Glutamatergic neuron (in vitro differentiated cells): ENCODE results near the gene DDX51. TPM values are rescaled to one million over a fixed set of nuclear protein-coding genes. Genes with fewer than 3 reads are reported as not detected.

Source experiments
- DNase-seq: peaks from one replicate; pipeline ENCODE4 v3.0.0; 2022
- H3K27ac Mint-ChIP-seq: one replicate; pipeline ENCODE4 v1.8.0; 2020; ENCODE audit warnings: mild to moderate bottlenecking, mixed read lengths, inconsistent platforms; ENCODE audit not compliant: unreplicated experiment
- H3K27me3 Mint-ChIP-seq: one replicate; pipeline ENCODE4 v1.8.0; 2020; ENCODE audit warnings: mild to moderate bottlenecking, moderate library complexity, mixed read lengths, inconsistent platforms; ENCODE audit not compliant: unreplicated experiment
- H3K36me3 Mint-ChIP-seq: one replicate; pipeline ENCODE4 v1.8.0; 2020; ENCODE audit warnings: mild to moderate bottlenecking, mixed read lengths, inconsistent platforms; ENCODE audit not compliant: unreplicated experiment
- H3K4me1 Mint-ChIP-seq: one replicate; pipeline ENCODE4 v1.8.0; 2020; ENCODE audit warnings: mild to moderate bottlenecking, low read depth, mixed read lengths, inconsistent platforms; ENCODE audit not compliant: unreplicated experiment
- H3K4me3 Mint-ChIP-seq: one replicate; pipeline ENCODE4 v1.8.0; 2020; ENCODE audit warnings: mild to moderate bottlenecking, mixed read lengths, inconsistent platforms; ENCODE audit not compliant: unreplicated experiment
- H3K9me3 Mint-ChIP-seq: one replicate; pipeline ENCODE4 v1.8.0; 2020; ENCODE audit warnings: mild to moderate bottlenecking, moderate library complexity, mixed read lengths, inconsistent platforms; ENCODE audit not compliant: unreplicated experiment
- total RNA-seq: library from RNA; stranded (reverse); fragmentation: NEBNext Ultra II Directional; extraction: Animal tissue kit (Norgen Biotek cat#: 25700); gene quantifications from one replicate; pipeline ENCODE4 v1.2.1, GENCODE V29; 2021; ENCODE audit not compliant: unreplicated experiment
- TF ChIP-seq, protein P1 (sequence below): fragments of 200-600 bp; sonication (generic); IDR thresholded peaks from one replicate; pipeline ENCODE4 v1.5.0; 2021; ENCODE audit not compliant: partially characterized antibody, unreplicated experiment

The DDX51 gene
- total RNA-seq, 1 donor from 2014 or later = 24.9 TPM

DNA sequence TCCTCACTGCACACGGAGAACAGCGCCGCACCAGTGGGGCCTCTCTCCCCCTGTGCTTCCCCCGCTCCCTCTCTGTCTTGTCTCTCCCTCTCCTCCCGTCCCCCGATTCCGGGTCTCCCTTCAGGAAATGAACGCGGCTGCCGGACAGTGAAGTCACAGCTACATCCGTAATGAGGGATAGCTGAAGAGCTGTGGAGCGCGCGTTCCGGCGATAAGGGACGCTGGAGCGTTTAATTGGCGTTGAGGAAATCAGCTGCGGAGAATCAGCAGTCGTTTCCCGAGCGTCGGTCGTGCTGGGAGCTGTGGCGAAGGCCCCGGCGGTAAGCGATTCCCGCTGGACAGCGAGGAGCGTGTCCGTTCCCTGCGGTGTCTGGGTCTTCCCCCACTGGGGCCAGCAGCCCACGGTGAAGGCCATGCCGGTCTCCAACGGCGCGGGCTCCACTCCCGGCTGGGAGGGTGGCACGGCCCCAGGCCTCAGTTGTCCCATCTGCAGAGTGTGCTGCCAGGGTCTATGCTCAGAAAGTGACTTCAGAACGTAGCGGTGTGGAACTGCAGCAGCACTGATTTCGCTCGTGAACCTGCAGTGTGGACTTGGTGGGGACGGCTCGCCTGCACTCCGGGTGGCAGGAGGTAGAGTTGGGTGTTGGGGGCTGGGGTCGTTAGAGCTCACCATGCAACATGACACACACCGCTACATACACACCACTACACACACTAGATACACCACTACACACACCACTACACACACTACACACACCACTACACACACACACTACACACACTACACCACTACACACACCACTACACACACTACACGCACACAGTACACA, 11.0 kb upstream of the DDX51 start:
- DNase-seq = peak; percentile 54
- H3K36me3 Mint-ChIP-seq = no peaks in the 10 kb centered on the region
- H3K27ac Mint-ChIP-seq = no peak overlapping the region
- no peak overlapping the region for H3K4me3 Mint-ChIP-seq
- TF ChIP-seq, protein P1, sequence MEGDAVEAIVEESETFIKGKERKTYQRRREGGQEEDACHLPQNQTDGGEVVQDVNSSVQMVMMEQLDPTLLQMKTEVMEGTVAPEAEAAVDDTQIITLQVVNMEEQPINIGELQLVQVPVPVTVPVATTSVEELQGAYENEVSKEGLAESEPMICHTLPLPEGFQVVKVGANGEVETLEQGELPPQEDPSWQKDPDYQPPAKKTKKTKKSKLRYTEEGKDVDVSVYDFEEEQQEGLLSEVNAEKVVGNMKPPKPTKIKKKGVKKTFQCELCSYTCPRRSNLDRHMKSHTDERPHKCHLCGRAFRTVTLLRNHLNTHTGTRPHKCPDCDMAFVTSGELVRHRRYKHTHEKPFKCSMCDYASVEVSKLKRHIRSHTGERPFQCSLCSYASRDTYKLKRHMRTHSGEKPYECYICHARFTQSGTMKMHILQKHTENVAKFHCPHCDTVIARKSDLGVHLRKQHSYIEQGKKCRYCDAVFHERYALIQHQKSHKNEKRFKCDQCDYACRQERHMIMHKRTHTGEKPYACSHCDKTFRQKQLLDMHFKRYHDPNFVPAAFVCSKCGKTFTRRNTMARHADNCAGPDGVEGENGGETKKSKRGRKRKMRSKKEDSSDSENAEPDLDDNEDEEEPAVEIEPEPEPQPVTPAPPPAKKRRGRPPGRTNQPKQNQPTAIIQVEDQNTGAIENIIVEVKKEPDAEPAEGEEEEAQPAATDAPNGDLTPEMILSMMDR = no peak
- peaks cover 6% of the 10 kb centered on the region for H3K4me1 Mint-ChIP-seq
- no peaks in the 10 kb centered on the region for H3K27me3 Mint-ChIP-seq
- H3K9me3 Mint-ChIP-seq = no peaks in the 10 kb centered on the region

DNA sequence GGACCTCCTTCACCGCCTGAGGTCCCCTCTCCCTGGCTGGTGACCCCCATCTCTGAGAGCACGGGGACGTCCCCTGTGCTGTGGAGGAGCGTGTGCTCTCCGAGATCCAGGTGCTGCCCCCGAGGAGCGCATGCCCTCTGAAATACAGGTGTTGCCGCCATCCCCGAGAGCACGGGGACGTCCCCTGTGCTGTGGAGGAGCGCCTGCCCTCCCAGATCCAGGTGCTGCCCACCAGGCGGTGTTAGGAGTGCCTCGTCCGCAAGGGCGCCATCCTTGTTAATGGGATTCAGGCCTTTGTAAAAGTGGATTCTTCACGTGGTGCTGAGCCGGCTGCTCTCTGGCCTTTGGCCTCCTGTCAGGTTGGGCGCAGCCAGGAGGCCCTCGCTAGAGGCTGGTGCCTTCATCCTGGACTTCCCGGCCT, 10.2 kb upstream of the DDX51 start:
- Mint-ChIP-seq H3K36me3 (no peaks in the 10 kb centered on the region), H3K9me3 (no peaks in the 10 kb centered on the region), H3K27ac (no peak overlapping the region), H3K4me1 (peaks cover 2% of the 10 kb centered on the region), H3K27me3 (no peaks in the 10 kb centered on the region), H3K4me3 (no peak overlapping the region)
- TF ChIP-seq, protein P1 = no peak
- peak; percentile 24 for DNase-seq

DNA sequence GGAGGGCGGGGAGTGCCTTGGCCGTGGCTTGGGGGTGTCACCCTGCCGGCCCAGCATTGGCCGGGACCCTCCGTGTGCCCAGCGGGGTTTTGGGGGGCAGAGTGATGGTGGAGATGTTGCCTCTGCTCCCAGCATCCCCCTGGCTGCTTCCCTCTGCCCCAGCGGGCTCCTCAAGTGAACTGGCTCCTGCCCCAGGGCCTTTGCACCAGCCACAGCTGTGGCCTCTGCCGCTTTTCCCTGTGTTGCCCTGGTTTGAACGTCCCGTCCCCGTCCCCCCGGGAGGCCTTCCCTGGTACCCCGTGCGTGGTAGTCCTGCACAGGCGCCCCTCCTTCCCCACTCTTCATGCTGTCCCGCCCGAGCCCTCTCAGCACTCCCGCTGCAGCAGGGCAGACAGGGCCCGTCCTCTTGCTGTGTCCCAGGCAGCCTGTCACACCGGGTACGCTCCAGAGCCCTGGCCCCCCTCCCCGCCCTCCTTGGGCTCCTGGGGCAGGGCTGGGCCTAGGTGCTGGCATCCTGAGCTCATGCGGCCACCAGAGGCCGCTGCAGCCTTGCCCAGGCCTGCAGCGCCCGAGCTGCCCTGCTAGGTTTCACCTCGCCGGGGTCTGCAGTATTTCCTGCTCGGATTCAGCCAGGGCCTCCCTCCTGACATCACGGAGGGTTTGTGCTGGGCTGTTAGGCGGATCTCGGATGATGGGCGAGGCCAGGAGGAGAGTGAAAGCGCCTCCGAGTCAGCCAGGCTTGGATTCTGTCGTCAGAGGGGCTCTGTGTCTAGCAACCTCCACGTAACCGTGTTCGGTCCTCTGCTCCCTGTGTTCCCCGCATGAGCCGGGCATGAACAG, 9.6 kb upstream of the DDX51 start:
- no peak overlapping the region for H3K4me3 Mint-ChIP-seq

DNA sequence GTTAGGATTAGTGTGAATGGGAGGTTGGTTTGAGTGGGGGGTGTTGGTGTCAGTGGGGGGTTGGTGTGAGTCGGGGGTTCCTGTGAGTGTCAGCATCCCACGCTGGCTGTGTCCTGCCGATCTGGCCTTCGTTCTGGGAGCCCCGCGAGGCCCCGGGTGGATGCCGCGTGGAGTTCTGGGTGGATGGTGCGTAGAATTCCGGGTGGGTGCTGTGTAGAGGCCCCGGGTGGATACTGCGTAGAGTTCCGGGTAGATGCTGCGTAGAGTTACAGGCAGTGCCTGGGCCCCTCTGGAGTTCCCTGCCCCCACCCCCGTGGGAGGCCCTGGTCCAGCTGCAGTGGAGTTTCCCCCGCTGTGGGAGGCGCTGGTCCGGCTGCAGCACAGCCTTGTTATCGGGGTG, 8.8 kb upstream of the DDX51 start:
- H3K9me3 Mint-ChIP-seq = no peaks in the 10 kb centered on the region
- DNase-seq = peak; percentile 17
- peaks cover 2% of the 10 kb centered on the region for H3K27me3 Mint-ChIP-seq
- TF ChIP-seq, protein P1 = no peak
- no peaks in the 10 kb centered on the region for H3K36me3 Mint-ChIP-seq
- no peak overlapping the region for H3K4me3 Mint-ChIP-seq
- peaks cover 2% of the 10 kb centered on the region for H3K4me1 Mint-ChIP-seq
- no peak overlapping the region for H3K27ac Mint-ChIP-seq

More for the DNA sequence above, 9.6 kb upstream of the DDX51 start:
- Mint-ChIP-seq H3K27ac (no peak overlapping the region), H3K27me3 (no peaks in the 10 kb centered on the region), H3K9me3 (no peaks in the 10 kb centered on the region), H3K36me3 (no peaks in the 10 kb centered on the region), H3K4me1 (peaks cover 2% of the 10 kb centered on the region)
- peak; percentile 88 for DNase-seq
- TF ChIP-seq, protein P1 = peak; percentile 91
